HG03039 (cell line): ENCODE measurements around the gene CRTC1.
A peak's percentile ranks its signal among the peaks of the same experiment; 100 is the strongest.

Source experiments
- ATAC-seq: cut with Tn5 transposase; IDR thresholded peaks from one replicate; pipeline ENCODE4 v1.9.1; 2021; ENCODE audit warnings: mild to moderate bottlenecking, moderate library complexity; ENCODE audit not compliant: unreplicated experiment

The CRTC1 gene

GRCh38 chr19:18699403-18700054 is 16.0 kb downstream of the CRTC1 start:
- ATAC-seq: no peak

DNA sequence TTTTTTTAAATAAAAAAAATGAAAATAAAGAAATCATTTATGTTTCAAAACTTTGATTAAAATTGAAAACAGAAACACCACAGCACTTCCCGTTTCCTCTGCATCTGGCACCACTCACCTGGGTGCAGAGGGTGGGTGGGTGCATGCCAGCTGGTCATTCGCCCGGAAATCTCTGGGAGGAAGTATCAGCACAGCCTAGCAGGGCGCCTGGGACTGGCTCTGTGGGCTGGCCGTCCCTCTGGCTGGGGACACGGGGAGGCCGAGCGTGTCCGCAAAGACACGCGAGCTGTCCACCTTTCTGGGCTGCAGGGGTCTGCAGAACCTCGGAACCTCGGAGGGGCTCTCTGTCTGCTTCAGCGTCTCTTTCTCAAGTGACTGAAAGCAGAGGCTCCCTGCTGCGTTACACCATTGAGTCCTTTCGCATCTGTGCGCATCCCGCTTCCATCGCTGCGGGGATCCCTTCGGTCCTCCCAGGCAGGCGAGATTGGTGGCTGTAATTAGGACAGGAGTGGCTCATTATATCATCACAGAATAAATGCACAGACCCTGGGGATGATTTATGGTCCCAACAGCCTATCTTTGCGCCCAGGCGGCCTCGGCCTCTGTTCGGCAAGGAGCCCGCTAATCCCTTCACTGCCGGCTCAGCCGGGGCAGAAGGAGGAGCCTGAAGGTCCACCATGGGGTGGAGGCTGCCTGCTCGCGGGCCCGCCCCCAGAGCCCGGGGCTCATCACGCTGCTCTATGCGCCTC is 17.2 kb downstream of the CRTC1 start:
- ATAC-seq: peak; percentile 71

DNA sequence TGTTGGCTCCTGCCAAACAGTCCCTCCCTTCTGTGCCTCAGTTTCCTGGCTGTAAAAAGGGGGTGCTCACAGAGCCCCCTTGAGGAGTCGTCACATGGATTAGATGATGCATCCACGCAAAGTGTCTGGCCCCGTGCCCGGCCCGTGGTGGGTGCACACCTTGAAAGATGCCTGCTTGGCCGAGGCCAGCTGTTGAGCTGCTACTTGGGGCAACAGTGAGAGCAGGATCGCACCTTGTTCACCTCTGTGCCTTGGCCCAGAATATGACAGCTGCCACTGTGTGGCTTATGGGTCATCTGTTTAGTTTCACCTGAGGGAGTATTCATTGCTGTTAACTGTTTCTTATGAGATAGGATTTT is 17.7 kb downstream of the CRTC1 start:
- peak; percentile 11 for ATAC-seq

- ATAC-seq: no peak
Observed at GRCh38 chr19:18704054-18704453, 20.6 kb downstream of the CRTC1 start.

DNA sequence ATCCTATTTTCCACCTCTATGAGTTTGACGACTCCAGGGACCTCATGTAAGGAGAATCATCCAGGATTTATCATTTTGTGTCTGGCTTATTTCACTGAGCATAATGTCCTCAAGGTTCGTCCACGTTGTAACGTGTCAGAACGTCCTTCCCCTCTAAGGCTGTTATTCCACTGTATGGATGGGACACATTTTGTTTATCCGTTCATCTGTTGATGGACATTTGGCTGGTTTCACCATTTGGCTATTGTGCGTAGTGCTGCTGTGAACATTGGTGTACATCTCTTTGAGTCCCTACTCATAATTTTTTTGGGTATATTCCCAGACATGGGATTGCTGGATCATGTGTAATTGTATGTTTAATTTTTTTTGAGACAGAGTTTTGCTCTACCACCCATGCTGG is 21.5 kb downstream of the CRTC1 start:
- ATAC-seq: no peak

DNA sequence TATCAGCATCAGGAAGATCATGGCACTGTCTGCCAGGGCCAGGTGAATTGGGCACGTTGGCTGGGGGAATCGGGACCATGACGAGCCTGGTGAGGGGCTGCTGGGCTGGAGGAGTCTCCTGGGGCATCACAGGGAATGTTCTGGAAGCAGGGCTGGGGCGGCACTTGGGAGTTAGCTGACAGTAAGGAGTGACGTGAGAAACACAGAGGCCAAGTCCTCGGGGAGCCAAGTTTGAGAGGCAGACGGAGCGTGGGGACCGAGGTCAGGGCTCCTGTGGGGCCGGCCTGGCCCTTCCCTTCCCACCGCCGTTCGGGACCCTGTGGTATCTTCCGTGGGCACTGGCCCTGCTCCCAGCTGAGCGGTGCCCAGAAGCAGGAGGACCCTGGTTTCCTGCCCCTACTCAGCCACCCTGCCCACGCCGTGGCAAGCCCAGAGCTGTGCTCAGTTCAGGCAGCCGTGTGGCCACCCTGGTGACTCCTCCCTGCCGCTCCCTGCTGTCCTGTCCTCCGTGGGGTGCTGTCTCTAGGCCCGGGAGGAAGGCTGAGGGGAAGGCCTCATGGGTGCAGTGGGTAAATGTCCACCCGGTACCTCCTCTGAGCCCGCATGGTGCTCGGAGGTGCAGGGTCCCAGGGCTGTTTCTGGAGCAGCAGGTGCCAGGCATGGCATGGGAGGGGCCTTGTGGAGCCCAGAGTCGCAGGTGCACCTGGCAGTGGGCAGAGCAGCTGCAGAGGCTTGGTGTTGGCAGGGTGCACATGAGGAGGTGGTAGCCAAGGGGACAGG is 25.2 kb downstream of the CRTC1 start:
- ATAC-seq: no peak

DNA sequence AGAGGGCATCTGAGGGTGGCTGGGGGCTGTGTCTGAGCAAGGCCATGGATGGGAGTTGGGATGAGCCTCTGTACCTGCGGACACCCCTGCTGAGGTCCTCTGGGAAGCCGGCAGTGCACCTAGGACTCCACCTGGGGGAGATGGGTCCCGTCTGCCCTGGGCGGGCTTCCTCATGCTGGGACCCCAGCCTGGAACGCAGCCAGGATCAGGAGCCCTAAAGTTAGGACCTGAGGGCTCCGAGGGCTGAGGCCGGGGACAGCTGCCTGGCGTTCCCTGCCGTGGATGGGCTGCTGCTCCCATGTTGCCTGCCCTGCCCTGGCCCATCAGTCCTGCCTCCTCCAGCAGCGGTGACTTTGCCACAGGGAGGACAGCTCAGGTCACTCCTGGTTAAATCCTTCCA is 26.1 kb downstream of the CRTC1 start:
- ATAC-seq: no peak

DNA sequence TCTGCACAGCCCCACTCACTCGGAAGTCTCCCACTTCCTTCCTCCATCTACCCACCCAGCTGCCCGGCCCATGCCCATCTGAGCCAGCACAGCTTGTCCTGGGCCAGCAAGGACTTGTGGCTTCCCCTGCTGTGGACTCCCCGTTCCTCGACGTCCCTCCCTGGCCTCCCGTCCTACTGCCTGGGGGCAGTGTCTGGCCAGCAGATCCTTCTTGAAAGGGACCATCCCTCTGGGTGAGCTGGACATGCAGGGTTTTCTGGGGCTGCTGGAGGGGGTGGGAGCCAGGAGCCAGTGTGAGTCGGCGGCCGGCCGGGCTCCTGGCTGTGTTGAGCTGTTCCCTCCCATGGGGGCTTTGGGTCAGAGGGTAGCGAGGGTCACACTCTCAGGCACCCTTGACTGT is 26.7 kb downstream of the CRTC1 start:
- ATAC-seq: no peak

DNA sequence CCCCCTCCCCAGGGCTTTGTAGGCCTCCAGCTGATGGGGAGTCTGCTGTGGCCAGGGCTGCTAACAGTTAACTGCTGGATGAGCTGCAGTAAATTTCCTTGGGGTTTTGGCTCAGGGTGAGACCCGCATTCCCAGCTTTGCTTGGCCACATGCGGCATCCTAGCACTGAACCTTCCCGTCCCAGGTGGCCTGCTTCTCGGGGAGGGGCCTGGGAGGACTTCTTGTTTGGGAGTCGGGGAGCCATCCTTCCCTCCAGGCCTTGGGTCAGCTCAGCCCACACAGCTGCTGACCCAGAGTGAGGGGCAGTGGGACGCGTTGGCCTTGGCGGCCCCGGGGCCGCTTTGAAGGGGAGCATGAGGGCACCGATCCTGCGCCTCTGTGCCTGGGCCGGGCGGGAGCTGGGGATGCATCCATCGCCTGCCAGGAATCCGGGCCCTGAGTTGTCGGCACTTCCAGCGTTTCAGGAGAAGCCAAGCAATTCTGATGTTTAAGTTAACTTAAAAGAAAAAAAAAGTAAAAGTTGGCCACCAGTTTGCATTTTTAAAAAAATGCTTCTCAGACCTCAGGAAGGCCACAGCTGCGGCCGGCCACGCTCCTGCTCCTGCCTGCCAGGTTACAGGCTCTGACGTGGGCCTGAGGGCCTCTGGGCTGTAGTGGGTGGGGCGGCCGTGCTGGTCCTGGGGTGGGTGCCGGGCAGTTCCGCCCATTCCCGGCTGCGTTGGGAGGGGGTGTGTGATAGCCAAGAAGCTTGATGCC is 27.7 kb downstream of the CRTC1 start:
- no peak for ATAC-seq

GRCh38 chr19:18711893-18712292 is 28.4 kb downstream of the CRTC1 start:
- ATAC-seq: no peak

DNA sequence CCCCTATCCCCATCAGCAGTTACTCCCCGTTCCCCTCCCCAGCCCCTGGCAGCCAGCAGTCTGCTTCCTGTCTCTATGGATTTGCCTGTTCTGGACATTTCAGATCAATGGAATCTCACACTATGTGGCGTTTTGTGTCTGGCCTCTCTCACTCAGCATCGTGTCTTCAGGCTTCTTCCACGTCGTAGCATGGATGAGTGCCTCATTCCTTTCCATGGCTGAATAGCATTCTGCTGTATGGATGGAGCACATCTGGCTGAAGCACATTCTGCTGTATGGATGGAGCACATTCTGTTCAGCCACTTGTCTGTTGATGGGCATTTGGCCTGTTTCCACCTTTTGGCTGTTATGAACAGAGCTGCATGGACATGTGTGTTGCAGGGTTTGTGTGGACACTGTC is 29.5 kb downstream of the CRTC1 start:
- no peak for ATAC-seq

DNA sequence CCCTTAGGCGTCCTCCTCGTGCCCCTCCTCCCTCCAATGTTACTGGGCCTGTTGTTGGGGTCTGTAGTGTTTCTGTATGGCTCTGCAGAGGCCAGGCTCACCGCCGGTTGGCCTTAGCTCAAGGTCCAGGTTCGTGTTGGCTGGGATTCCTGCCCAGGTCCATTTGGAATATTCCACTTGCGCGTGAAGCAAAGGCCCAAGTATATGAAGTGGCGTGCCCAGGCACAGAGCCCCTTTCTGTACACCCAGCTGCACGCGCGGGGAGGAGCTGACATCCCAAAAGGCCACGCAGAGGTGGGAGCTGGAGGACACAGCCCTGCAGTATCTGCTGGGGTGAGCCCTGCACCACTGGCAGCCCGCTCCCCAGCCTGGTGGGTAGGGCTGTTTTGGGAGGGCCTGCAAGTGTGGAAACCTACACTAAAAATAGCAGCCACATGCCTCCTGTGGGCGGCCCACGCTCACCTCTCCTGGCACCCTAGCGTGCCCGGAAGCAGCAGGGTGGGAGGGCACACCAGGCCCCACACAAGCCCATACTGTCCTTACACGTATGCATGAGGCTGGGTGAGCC is 30.2 kb downstream of the CRTC1 start:
- ATAC-seq: no peak

DNA sequence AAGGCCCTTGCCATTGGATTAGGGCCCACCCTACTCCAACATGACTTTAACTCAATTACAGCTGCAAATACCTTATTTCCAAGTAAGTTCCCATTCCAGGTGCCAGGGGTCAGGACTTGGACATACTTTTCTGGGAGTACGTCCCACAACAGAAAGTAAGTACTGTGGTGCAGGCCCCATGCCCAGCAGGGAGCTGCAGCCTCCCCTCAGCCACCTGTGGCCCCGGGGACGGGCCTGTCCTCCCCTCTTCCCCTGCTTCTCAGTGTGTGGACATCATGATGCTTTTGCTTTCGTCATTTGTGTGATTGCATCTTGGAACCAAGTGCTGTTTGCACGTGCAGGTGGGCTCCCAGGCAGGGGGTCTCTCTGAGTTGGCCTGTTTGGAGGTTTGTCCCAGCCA is 31.9 kb downstream of the CRTC1 start:
- no peak for ATAC-seq

GRCh38 chr19:18716857-18717256 is 33.4 kb downstream of the CRTC1 start:
- ATAC-seq: no peak

GRCh38 chr19:18717601-18718000 is 34.1 kb downstream of the CRTC1 start:
- ATAC-seq: no peak

DNA sequence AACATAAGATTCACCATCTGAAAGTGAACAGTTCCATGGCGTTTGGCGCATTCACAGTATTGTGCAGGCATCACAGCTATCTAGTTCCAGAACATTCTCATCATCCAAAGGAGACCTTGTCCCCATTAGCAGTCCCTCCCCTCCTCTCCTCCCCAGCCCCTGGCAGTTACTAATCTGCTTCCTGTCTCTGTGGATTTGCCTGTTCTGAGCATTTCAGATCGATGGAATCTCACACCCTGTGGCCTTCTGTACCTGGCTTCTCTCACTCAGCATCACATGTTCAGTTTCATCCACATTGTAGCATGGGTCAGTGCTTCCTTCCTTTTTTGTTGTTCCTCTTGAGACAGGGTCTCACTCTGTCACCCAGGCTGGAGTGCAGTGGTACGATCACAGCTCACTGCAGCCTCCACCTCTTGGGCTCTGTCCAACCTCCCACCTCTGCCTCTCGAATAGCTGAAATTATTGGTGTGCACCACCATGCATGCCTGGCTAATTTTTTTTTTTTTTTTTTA is 34.6 kb downstream of the CRTC1 start:
- ATAC-seq: no peak

DNA sequence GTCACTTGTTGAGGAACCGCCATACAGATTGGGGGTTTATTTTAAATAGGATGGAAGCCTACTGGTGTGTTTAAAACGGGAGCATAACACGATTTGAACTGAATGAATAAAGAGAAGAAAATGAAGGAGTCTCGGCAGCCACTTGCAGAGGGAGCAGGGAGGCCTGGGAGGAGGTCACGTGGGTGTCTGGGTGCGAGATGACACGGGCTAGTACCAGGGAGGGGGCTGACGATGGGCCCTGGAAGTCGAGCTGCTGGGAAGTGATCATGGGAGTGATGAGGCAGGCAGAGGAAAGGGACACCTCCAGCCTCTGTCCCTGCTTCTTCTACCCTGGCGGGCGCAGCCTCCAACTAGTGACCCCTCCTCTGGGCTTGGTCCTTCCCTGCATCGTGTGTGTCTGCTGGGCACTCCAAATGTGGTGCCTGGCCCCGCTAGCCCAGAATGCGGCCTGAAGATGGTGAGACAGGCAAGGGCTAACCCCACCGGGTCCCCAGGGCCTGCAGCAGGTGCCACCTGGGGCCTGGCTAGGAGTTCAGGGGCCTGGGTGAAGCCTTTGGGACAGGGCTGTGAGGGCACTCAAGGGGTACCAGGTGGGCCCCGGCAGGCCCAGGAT is 35.5 kb downstream of the CRTC1 start:
- no peak for ATAC-seq

DNA sequence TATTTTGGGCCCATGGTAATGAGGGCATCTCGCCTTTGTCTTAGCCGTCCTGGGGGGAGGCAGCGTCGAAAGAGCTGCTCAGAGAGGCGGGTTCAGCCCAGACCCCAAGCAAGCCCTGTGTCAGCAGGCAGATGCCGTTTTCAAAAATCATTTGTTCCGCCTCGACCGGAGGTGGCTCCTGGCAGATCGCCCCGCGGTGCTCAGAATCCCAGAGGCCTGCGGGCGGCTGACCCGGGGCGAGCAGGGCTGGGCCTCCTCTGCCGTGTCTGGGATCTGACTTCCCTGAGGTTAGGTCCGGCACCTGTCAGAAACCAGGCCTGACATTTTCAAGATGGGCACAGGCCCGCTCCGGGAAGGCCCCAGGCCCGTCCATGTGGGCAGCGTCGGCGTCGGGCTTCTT is 36.1 kb downstream of the CRTC1 start:
- ATAC-seq: no peak

GRCh38 chr19:18723871-18724377 is 40.4 kb downstream of the CRTC1 start:
- ATAC-seq: no peak
